ENCODE results near the gene PLPP1. TPM values are rescaled to one million over a fixed set of nuclear protein-coding genes. Genes with fewer than 3 reads are reported as not detected.

Gene PLPP1
- total and polyA plus RNA-seq, 2 of the 8 experiments (the other 6 are each of a cell fraction or from before 2014, with no cell fraction given) = 43.7 to 91.3 TPM

GRCh38 chr5:55446640-55447351 lies 88.0 kb downstream of the PLPP1 start:
- no peak overlapping the region for H3K27ac ChIP-seq (ENCODE audit: low read depth, low read length)
- CTCF ChIA-PET (ENCODE audit: partially characterized antibody) = interaction anchor here (1.0 kb wide), 1 partner anchor 39 kb away, joined by 3 read pairs; no protein-coding TSS in a partner anchor
- no peak overlapping the region for H2BK5ac ChIP-seq (ENCODE audit: low read depth, low read length)
- H3K79me1 ChIP-seq (ENCODE audit: low read depth, low read length) = no peaks in the 10 kb centered on the region; the same call in 1 of the 2 replicates
- 79% methylated on average over 8 of the region's 8 CpGs; no CpG with 5 or more reads in 1 of the 2 experiments for WGBS, 2 experiments (ENCODE audit: extremely low coverage in 1 of 2, insufficient coverage in 1 of 2, insufficient read length in 1 of 2, insufficient replicate concordance in 2 of 2, low coverage in 1 of 2, low lambda C conversion rate in 2 of 2, missing lambda C conversion rate in 1 of 2)
- no peaks in the 10 kb centered on the region; the same call in 1 of the 2 replicates for H3K23me2 ChIP-seq (ENCODE audit: low read depth, low read length)
- FAIRE-seq = no peak
- H4K5ac ChIP-seq (ENCODE audit: insufficient read length, low read depth, low read length) = no peak overlapping the region
- no peak overlapping the region for H2BK12ac ChIP-seq (ENCODE audit: low read depth, low read length)
- H3K27me3 ChIP-seq (replicated peaks in 1 of 4; ENCODE audit: control insufficient read depth in 3 of 4, extremely low read depth in 1 of 4, insufficient read depth in 3 of 4, low read length in 3 of 4) = no peaks in the 10 kb centered on the region
- peaks cover 0 to 27% (median under 1%) of the 10 kb centered on the region in 4 experiments; a peak in 3 of 8 replicates for H3K36me3 ChIP-seq (ENCODE audit: control insufficient read depth in 2 of 4, insufficient read depth in 4 of 4, low read length in 3 of 4)
- no peak for DNase-seq (ENCODE audit: low read depth in 1 of 2, low spot score in 2 of 2)
- H4K8ac ChIP-seq (ENCODE audit: extremely low read depth, insufficient read depth, low read length) = no peak overlapping the region
- H2BK20ac ChIP-seq (ENCODE audit: low read length) = no peak overlapping the region
- no peak overlapping the region for H3K23ac ChIP-seq (ENCODE audit: insufficient read length)
- H3K56ac ChIP-seq (replicated peaks; ENCODE audit: insufficient read length, low read depth, low read length) = no peak overlapping the region
- H4K20me1 ChIP-seq (replicated peaks in 1 of 2; ENCODE audit: control insufficient read depth in 1 of 2, insufficient read depth in 2 of 2, low read length in 2 of 2) = no peaks in the 10 kb centered on the region
- no peak overlapping the region for H3K4me2 ChIP-seq (ENCODE audit: insufficient read depth in 1 of 2, low read depth in 2 of 2, low read length in 2 of 2)
- peaks cover 0 to 7% (median 1%) of the 10 kb centered on the region in 4 experiments; a peak in 4 of 7 replicates for H3K4me1 ChIP-seq (replicated peaks in 1 of 4; ENCODE audit: control insufficient read depth in 3 of 4, insufficient read depth in 4 of 4, low read length in 3 of 4)
- H3K14ac ChIP-seq (ENCODE audit: insufficient read length) = no peak overlapping the region
- no peak overlapping the region for H2AFZ ChIP-seq (ENCODE audit: low read length)
- no peak overlapping the region for H2BK120ac ChIP-seq (replicated peaks; ENCODE audit: low read depth, low read length)
- no peak for TF ChIP-seq ATF2 (IDR thresholded peaks at IDR 0.05; ENCODE audit: low read length)
- TF ChIP-seq SP4 (IDR thresholded peaks at IDR 0.05; ENCODE audit: low read length) = no peak
- TF ChIP-seq TEAD4 (IDR thresholded peaks at IDR 0.05; ENCODE audit: low read depth, low read length) = no peak
- no peak for TF ChIP-seq JUN (IDR thresholded peaks at IDR 0.05; ENCODE audit: low read depth, low read length)
- TF ChIP-seq CHD1 (IDR thresholded peaks at IDR 0.05; ENCODE audit: low read depth, low read length) = no peak
- TF ChIP-seq NANOG (IDR thresholded peaks at IDR 0.05; ENCODE audit: insufficient read depth, low read depth, low read length, poor library complexity, severe bottlenecking) = no peak
- no peak for TF ChIP-seq EZH2 (IDR thresholded peaks at IDR 0.05; ENCODE audit: low read depth, low read length, severe bottlenecking)
- no peak for TF ChIP-seq CTBP2 (IDR thresholded peaks at IDR 0.05; ENCODE audit: borderline replicate concordance, insufficient read depth, insufficient read length, low read length)
- TF ChIP-seq KDM5A (IDR thresholded peaks at IDR 0.05; ENCODE audit: low read length) = no peak
- TF ChIP-seq RNF2 (IDR thresholded peaks at IDR 0.05; ENCODE audit: borderline replicate concordance, low read depth, low read length, missing control alignments, poor library complexity, severe bottlenecking) = no peak
- no peak overlapping the region for H4K91ac ChIP-seq (replicated peaks; ENCODE audit: insufficient read length, low read length)
- H3K79me2 ChIP-seq (ENCODE audit: control insufficient read depth in 1 of 2, insufficient read depth in 2 of 2, low read length in 2 of 2) = peaks cover 0 to 53% of the 10 kb centered on the region in 2 experiments; a peak in 2 of 4 replicates
- H3K9me3 ChIP-seq (ENCODE audit: insufficient read depth in 2 of 2, low read depth in 1 of 2, low read length in 1 of 2) = no peaks in the 10 kb centered on the region
- no peak overlapping the region for H3K18ac ChIP-seq (ENCODE audit: extremely low read depth, low read length)
- H3K9ac ChIP-seq (replicated peaks in 1 of 4; ENCODE audit: extremely low read depth in 1 of 4, low read depth in 3 of 4, low read length in 3 of 4) = no peak overlapping the region
- no peak overlapping the region for H2AK5ac ChIP-seq (ENCODE audit: low read depth, low read length)
- H3K4me3 ChIP-seq (ENCODE audit: extremely low read depth in 1 of 4, insufficient read depth in 2 of 4, low read depth in 3 of 4, low read length in 4 of 4) = no peak overlapping the region
- no peak overlapping the region for H2BK15ac ChIP-seq (ENCODE audit: low read length)
- no peak overlapping the region for H3K4ac ChIP-seq (replicated peaks; ENCODE audit: insufficient read length, low read depth, low read length)
- POLR2A ChIA-PET (ENCODE audit: partially characterized antibody) = interaction anchor here (0.9 kb wide), 1 partner anchor 12 kb away, joined by 3 read pairs; no protein-coding TSS in a partner anchor

All from H1 (cell line).